ENCODE results near the gene HSF2.
"Not testable (repeated sequence)": the region's sequence is repeated elsewhere in the genome, so short reads cannot be mapped to it uniquely, and the experiment has no call there.

The HSF2 gene

DNA sequence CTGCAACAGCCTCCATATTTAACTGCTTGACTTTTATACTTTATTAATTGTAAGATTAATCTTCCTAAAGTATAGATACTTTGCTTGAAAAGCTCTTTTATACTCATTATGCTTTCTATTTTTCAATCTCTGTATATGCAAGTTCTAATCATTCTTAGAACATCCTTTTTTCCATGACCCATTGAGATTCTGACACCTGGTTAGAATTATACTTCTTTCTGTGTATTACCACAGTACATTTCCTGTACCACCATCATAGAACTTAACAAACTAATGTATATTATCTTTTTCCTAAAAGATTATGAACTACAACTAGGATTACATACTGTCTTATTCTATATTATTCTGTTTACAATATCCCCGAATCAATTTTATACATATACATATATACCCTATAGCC is 58.6 kb downstream of the HSF2 start:
- no peaks in the 10 kb centered on the region for H3F3A ChIP-seq (ENCODE audit: insufficient read depth, low read length)
- H3K9me2 ChIP-seq (ENCODE audit: low read depth, low read length), result no peaks in the 10 kb centered on the region
- no peak overlapping the region for H3K9ac ChIP-seq (ENCODE audit: low read length)
- TF ChIP-seq, protein P1, sequence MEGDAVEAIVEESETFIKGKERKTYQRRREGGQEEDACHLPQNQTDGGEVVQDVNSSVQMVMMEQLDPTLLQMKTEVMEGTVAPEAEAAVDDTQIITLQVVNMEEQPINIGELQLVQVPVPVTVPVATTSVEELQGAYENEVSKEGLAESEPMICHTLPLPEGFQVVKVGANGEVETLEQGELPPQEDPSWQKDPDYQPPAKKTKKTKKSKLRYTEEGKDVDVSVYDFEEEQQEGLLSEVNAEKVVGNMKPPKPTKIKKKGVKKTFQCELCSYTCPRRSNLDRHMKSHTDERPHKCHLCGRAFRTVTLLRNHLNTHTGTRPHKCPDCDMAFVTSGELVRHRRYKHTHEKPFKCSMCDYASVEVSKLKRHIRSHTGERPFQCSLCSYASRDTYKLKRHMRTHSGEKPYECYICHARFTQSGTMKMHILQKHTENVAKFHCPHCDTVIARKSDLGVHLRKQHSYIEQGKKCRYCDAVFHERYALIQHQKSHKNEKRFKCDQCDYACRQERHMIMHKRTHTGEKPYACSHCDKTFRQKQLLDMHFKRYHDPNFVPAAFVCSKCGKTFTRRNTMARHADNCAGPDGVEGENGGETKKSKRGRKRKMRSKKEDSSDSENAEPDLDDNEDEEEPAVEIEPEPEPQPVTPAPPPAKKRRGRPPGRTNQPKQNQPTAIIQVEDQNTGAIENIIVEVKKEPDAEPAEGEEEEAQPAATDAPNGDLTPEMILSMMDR (IDR thresholded peaks at IDR 0.05; ENCODE audit: low read length), result no peak
- TF ChIP-seq EZH2 (IDR thresholded peaks at IDR 0.05; ENCODE audit: borderline replicate concordance, low read length), result no peak
- H3K9me3 ChIP-seq (ENCODE audit: low read length), result no peaks in the 10 kb centered on the region
- no peak overlapping the region for H3K27ac ChIP-seq (ENCODE audit: low read depth, low read length, poor library complexity, severe bottlenecking)
- H2AFZ ChIP-seq (ENCODE audit: low read length), result no peak overlapping the region
- no peak overlapping the region for H3K4me2 ChIP-seq (ENCODE audit: low read length)
- H4K20me1 ChIP-seq (ENCODE audit: insufficient read depth, low read length), result no peaks in the 10 kb centered on the region
- H3K79me2 ChIP-seq (ENCODE audit: insufficient read depth, low read length), result peaks cover 51% of the 10 kb centered on the region
- peaks cover 9% of the 10 kb centered on the region for H3K4me1 ChIP-seq (ENCODE audit: insufficient read depth, low read length, severe bottlenecking)
- no peak overlapping the region for H3K4me3 ChIP-seq (ENCODE audit: low read depth, low read length, poor library complexity, severe bottlenecking)
- peaks cover 42% of the 10 kb centered on the region for H3K36me3 ChIP-seq (ENCODE audit: insufficient read depth, low read length)
- no peaks in the 10 kb centered on the region for H3K27me3 ChIP-seq (ENCODE audit: insufficient read depth, low read length)

GRCh38 chr6:122459240-122459639 is 59.8 kb downstream of the HSF2 start:
- no peak overlapping the region for H3K9ac ChIP-seq (ENCODE audit: low read length)
- no peaks in the 10 kb centered on the region for H3K9me2 ChIP-seq (ENCODE audit: low read depth, low read length)
- H3F3A ChIP-seq (ENCODE audit: insufficient read depth, low read length), result no peaks in the 10 kb centered on the region
- no peaks in the 10 kb centered on the region for H4K20me1 ChIP-seq (ENCODE audit: insufficient read depth, low read length)
- TF ChIP-seq, protein P1 (IDR thresholded peaks at IDR 0.05; ENCODE audit: low read length), result no peak
- TF ChIP-seq EZH2 (IDR thresholded peaks at IDR 0.05; ENCODE audit: borderline replicate concordance, low read length), result no peak
- no peak overlapping the region for H3K4me2 ChIP-seq (ENCODE audit: low read length)
- H3K27me3 ChIP-seq (ENCODE audit: insufficient read depth, low read length), result no peaks in the 10 kb centered on the region
- H3K36me3 ChIP-seq (ENCODE audit: insufficient read depth, low read length), result peaks cover 42% of the 10 kb centered on the region
- H3K4me3 ChIP-seq (ENCODE audit: low read depth, low read length, poor library complexity, severe bottlenecking), result no peak overlapping the region
- peaks cover 9% of the 10 kb centered on the region for H3K4me1 ChIP-seq (ENCODE audit: insufficient read depth, low read length, severe bottlenecking)
- peaks cover 4% of the 10 kb centered on the region; the same call in 1 of the 2 replicates for H3K9me3 ChIP-seq (ENCODE audit: low read length)
- H3K79me2 ChIP-seq (ENCODE audit: insufficient read depth, low read length), result peaks cover 62% of the 10 kb centered on the region
- no peak overlapping the region for H3K27ac ChIP-seq (ENCODE audit: low read depth, low read length, poor library complexity, severe bottlenecking)
- H2AFZ ChIP-seq (ENCODE audit: low read length), result no peak overlapping the region

GRCh38 chr6:122459865-122460416 is 60.5 kb downstream of the HSF2 start:
- not testable (repeated sequence) for H3F3A ChIP-seq (ENCODE audit: insufficient read depth, low read length); H3K4me2 ChIP-seq (ENCODE audit: low read length); H3K9me2 ChIP-seq (ENCODE audit: low read depth, low read length); H3K4me1 ChIP-seq (ENCODE audit: insufficient read depth, low read length, severe bottlenecking); H3K27me3 ChIP-seq (ENCODE audit: insufficient read depth, low read length); H3K9me3 ChIP-seq (ENCODE audit: low read length); H3K4me3 ChIP-seq (ENCODE audit: low read depth, low read length, poor library complexity, severe bottlenecking); H3K27ac ChIP-seq (ENCODE audit: low read depth, low read length, poor library complexity, severe bottlenecking); H3K9ac ChIP-seq (ENCODE audit: low read length); H4K20me1 ChIP-seq (ENCODE audit: insufficient read depth, low read length); H2AFZ ChIP-seq (ENCODE audit: low read length)
- Histone ChIP-seq H3K36me3 (ENCODE audit: insufficient read depth, low read length) (peaks cover 41% of the 10 kb centered on the region), H3K79me2 (ENCODE audit: insufficient read depth, low read length) (peaks cover 69% of the 10 kb centered on the region)

DNA sequence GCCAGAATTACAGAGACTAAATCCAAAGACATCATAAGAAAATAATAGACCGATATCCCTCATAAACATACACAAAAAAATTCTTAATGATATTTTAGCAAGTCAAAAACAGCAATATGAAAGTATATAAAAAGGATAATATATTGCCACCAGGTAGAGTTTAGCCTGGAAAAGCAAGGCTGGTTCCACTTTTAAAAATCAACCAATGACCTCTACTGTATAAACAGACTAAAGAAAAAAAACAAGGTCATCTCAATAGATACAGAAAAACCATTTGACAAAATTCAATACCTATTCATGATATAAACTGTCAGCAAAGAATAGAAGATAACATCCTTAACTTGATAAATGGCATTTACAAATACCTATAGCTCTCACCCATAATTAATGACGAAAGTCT is 62.4 kb downstream of the HSF2 start:
- Histone ChIP-seq H4K20me1 (ENCODE audit: insufficient read depth, low read length) (no peaks in the 10 kb centered on the region), H3K4me2 (ENCODE audit: low read length) (no peak overlapping the region), H3K9ac (ENCODE audit: low read length) (no peak overlapping the region), H3K27me3 (ENCODE audit: insufficient read depth, low read length) (no peaks in the 10 kb centered on the region), H3K79me2 (ENCODE audit: insufficient read depth, low read length) (peaks cover 88% of the 10 kb centered on the region), H3K9me2 (ENCODE audit: low read depth, low read length) (no peaks in the 10 kb centered on the region), H3K4me3 (ENCODE audit: low read depth, low read length, poor library complexity, severe bottlenecking) (no peak overlapping the region), H3K36me3 (ENCODE audit: insufficient read depth, low read length) (peaks cover 41% of the 10 kb centered on the region), H2AFZ (ENCODE audit: low read length) (no peak overlapping the region), H3K27ac (ENCODE audit: low read depth, low read length, poor library complexity, severe bottlenecking) (no peak overlapping the region), H3F3A (ENCODE audit: insufficient read depth, low read length) (no peaks in the 10 kb centered on the region), H3K9me3 (ENCODE audit: low read length) (peaks cover 4% of the 10 kb centered on the region; the same call in 1 of the 2 replicates), H3K4me1 (ENCODE audit: insufficient read depth, low read length, severe bottlenecking) (peaks cover 9% of the 10 kb centered on the region)
- TF ChIP-seq, protein P1 (IDR thresholded peaks at IDR 0.05; ENCODE audit: low read length), result no peak
- TF ChIP-seq EZH2 (IDR thresholded peaks at IDR 0.05; ENCODE audit: borderline replicate concordance, low read length), result no peak

Measured in OCI-LY1 (cell line).